ENCODE measurements around the gene COMT.

COMT gene

DNA sequence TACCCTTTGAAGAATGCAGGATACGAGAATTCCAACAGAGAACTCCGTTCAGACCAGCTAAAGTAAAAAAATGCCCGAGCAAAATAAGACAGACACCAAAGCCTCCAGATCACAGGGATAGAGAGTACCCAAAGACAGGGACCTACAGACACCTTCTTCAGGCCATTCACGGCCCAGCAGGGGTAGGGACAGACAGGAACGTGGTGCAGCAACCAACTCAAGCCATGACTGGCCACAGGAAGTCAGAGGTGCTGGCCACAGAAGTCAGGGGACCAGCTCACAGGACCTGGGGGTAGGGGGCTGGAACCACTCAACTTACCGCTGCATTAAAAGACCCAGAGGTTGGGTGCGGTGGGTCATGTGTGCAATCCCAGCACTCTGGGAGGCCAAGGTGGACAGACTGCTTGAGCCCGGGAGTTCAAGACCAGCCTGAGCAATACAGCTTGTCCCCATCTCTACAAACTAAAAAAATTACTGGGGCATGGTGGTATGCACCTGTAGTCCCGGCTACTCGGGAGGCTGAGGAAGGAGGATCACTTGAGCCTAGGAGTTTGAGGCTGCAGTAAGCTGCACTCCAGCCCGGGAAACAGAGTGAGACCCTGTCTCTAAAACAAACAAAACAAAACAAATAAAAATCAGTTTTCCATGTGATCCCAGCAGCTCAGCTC lies 39.9 kb upstream of the COMT start:
- DNase-seq, result no peak
- H3K79me1 ChIP-seq (ENCODE audit: low read length), result no peaks in the 10 kb centered on the region
- H3K4ac ChIP-seq (ENCODE audit: low read depth, low read length), result no peak overlapping the region
- no peaks in the 10 kb centered on the region for H3K79me2 ChIP-seq (ENCODE audit: control insufficient read depth, insufficient read depth, low read length)
- H2BK5ac ChIP-seq (ENCODE audit: low read length), result no peak overlapping the region
- H2AK5ac ChIP-seq (ENCODE audit: low read length), result no peak overlapping the region
- H3K4me2 ChIP-seq (ENCODE audit: low read length), result no peak overlapping the region
- H4K5ac ChIP-seq (ENCODE audit: low read length), result no peak overlapping the region
- H3K36me3 ChIP-seq (ENCODE audit: control insufficient read depth, insufficient read depth, low read length), result no peaks in the 10 kb centered on the region
- H2BK120ac ChIP-seq (ENCODE audit: low read depth, low read length), result no peak overlapping the region
- no peak overlapping the region for H3K23ac ChIP-seq (ENCODE audit: low read length)
- no peak overlapping the region for H3K27ac ChIP-seq (ENCODE audit: low read depth, low read length)
- H2BK15ac ChIP-seq (replicated peaks; ENCODE audit: low read depth), result no peak overlapping the region
- H3K56ac ChIP-seq (ENCODE audit: low read length), result peak overlapping the region; percentile 15
- H3K18ac ChIP-seq (ENCODE audit: low read length), result no peak overlapping the region
- no peak overlapping the region for H3K9ac ChIP-seq (ENCODE audit: low read length)
- H4K8ac ChIP-seq (ENCODE audit: low read depth, low read length), result no peak overlapping the region
- no peaks in the 10 kb centered on the region for H3K4me1 ChIP-seq (ENCODE audit: control insufficient read depth, low read depth, low read length)
- no CpG with 5 or more reads among the region's 11 CpGs for WGBS (ENCODE audit: extremely low coverage, insufficient coverage, low lambda C conversion rate)
- H3K4me3 ChIP-seq (ENCODE audit: low read length), result no peak overlapping the region
- no peaks in the 10 kb centered on the region for H3K27me3 ChIP-seq (ENCODE audit: insufficient read depth, low read length, poor library complexity)

- Histone ChIP-seq H3K79me1 (ENCODE audit: low read length) (no peaks in the 10 kb centered on the region), H3K4me3 (ENCODE audit: low read length) (no peak overlapping the region), H4K5ac (ENCODE audit: low read length) (no peak overlapping the region), H3K18ac (ENCODE audit: low read length) (no peak overlapping the region), H3K79me2 (ENCODE audit: control insufficient read depth, insufficient read depth, low read length) (no peaks in the 10 kb centered on the region), H3K56ac (ENCODE audit: low read length) (no peak overlapping the region), H2AK5ac (ENCODE audit: low read length) (no peak overlapping the region), H2BK15ac (replicated peaks; ENCODE audit: low read depth) (no peak overlapping the region), H3K9ac (ENCODE audit: low read length) (no peak overlapping the region), H3K4ac (ENCODE audit: low read depth, low read length) (no peak overlapping the region), H4K8ac (ENCODE audit: low read depth, low read length) (no peak overlapping the region), H3K4me1 (ENCODE audit: control insufficient read depth, low read depth, low read length) (no peaks in the 10 kb centered on the region), H3K27ac (ENCODE audit: low read depth, low read length) (no peak overlapping the region), H3K23ac (ENCODE audit: low read length) (no peak overlapping the region), H3K27me3 (ENCODE audit: insufficient read depth, low read length, poor library complexity) (no peaks in the 10 kb centered on the region), H2BK5ac (ENCODE audit: low read length) (no peak overlapping the region), H3K4me2 (ENCODE audit: low read length) (no peak overlapping the region), H2BK120ac (ENCODE audit: low read depth, low read length) (no peak overlapping the region), H3K36me3 (ENCODE audit: control insufficient read depth, insufficient read depth, low read length) (no peaks in the 10 kb centered on the region)
- DNase-seq, result no peak
- no CpG with 5 or more reads among the region's 7 CpGs for WGBS (ENCODE audit: extremely low coverage, insufficient coverage, low lambda C conversion rate)
Observed at GRCh38 chr22:19902245-19902715, 39.3 kb upstream of the COMT start.

GRCh38 chr22:19903031-19903430 lies 38.5 kb upstream of the COMT start:
- Histone ChIP-seq H3K27me3 (ENCODE audit: insufficient read depth, low read length, poor library complexity) (no peaks in the 10 kb centered on the region), H2BK15ac (replicated peaks; ENCODE audit: low read depth) (no peak overlapping the region), H2AK5ac (ENCODE audit: low read length) (no peak overlapping the region), H3K79me2 (ENCODE audit: control insufficient read depth, insufficient read depth, low read length) (no peaks in the 10 kb centered on the region), H3K18ac (ENCODE audit: low read length) (no peak overlapping the region), H3K4ac (ENCODE audit: low read depth, low read length) (no peak overlapping the region), H2BK5ac (ENCODE audit: low read length) (no peak overlapping the region), H3K36me3 (ENCODE audit: control insufficient read depth, insufficient read depth, low read length) (no peaks in the 10 kb centered on the region), H3K9ac (ENCODE audit: low read length) (no peak overlapping the region), H3K56ac (ENCODE audit: low read length) (peak overlapping the region; percentile 54), H3K4me2 (ENCODE audit: low read length) (no peak overlapping the region), H4K5ac (ENCODE audit: low read length) (no peak overlapping the region), H3K4me3 (ENCODE audit: low read length) (no peak overlapping the region), H3K27ac (ENCODE audit: low read depth, low read length) (no peak overlapping the region), H3K79me1 (ENCODE audit: low read length) (no peaks in the 10 kb centered on the region), H3K4me1 (ENCODE audit: control insufficient read depth, low read depth, low read length) (no peaks in the 10 kb centered on the region), H2BK120ac (ENCODE audit: low read depth, low read length) (no peak overlapping the region), H4K8ac (ENCODE audit: low read depth, low read length) (no peak overlapping the region), H3K23ac (ENCODE audit: low read length) (no peak overlapping the region)
- no CpG with 5 or more reads among the region's 9 CpGs for WGBS (ENCODE audit: extremely low coverage, insufficient coverage, low lambda C conversion rate)
- DNase-seq, result no peak

GRCh38 chr22:19903513-19903912 lies 38.1 kb upstream of the COMT start:
- Histone ChIP-seq H3K79me2 (ENCODE audit: control insufficient read depth, insufficient read depth, low read length) (no peaks in the 10 kb centered on the region), H3K4me2 (ENCODE audit: low read length) (no peak overlapping the region), H4K5ac (ENCODE audit: low read length) (no peak overlapping the region), H2BK120ac (ENCODE audit: low read depth, low read length) (no peak overlapping the region), H3K4ac (ENCODE audit: low read depth, low read length) (no peak overlapping the region), H4K8ac (ENCODE audit: low read depth, low read length) (no peak overlapping the region), H2BK15ac (replicated peaks; ENCODE audit: low read depth) (no peak overlapping the region), H3K56ac (ENCODE audit: low read length) (peak overlapping the region; percentile 54), H3K4me3 (ENCODE audit: low read length) (no peak overlapping the region), H3K79me1 (ENCODE audit: low read length) (no peaks in the 10 kb centered on the region), H2AK5ac (ENCODE audit: low read length) (no peak overlapping the region), H2BK5ac (ENCODE audit: low read length) (no peak overlapping the region), H3K4me1 (ENCODE audit: control insufficient read depth, low read depth, low read length) (no peaks in the 10 kb centered on the region), H3K9ac (ENCODE audit: low read length) (no peak overlapping the region), H3K23ac (ENCODE audit: low read length) (no peak overlapping the region), H3K27ac (ENCODE audit: low read depth, low read length) (no peak overlapping the region), H3K27me3 (ENCODE audit: insufficient read depth, low read length, poor library complexity) (no peaks in the 10 kb centered on the region), H3K36me3 (ENCODE audit: control insufficient read depth, insufficient read depth, low read length) (no peaks in the 10 kb centered on the region), H3K18ac (ENCODE audit: low read length) (no peak overlapping the region)
- WGBS (ENCODE audit: extremely low coverage, insufficient coverage, low lambda C conversion rate), result no CpG with 5 or more reads among the region's 12 CpGs
- DNase-seq, result no peak

DNA sequence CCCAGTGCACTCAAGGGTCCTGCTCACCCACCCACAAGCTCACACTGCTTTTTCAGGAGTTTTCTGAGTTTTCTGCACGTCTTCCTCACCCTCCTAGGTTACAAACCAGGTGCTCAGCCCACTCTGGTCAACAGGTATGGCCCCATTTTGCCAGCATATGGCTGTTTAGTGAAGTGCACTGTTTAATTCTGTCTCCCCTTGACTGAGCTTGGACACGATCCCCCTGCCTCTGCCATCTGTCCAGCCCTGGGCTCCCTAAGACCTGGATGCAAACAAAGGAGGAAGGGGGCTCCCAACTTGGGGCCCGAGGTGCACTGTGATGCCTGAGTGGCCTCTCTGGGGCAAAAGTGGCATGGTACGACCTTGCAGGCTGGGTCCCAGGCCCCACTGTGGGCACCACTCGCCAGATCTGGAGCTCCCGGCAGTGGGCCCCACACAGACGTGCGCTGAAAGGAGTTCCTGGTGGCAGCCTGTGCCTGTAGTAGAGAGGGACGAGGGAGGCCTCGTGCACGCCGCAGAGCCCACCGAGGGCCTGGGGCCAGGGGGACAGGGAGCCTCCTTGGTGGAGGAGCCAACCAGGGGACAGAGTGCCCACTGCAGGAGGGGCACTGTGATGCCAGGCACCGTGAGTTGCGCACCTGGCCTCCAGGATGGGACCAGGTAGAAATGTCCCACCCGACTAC lies 37.3 kb upstream of the COMT start:
- Histone ChIP-seq H3K79me1 (ENCODE audit: low read length) (no peaks in the 10 kb centered on the region), H2BK120ac (ENCODE audit: low read depth, low read length) (no peak overlapping the region), H3K9ac (ENCODE audit: low read length) (no peak overlapping the region), H4K8ac (ENCODE audit: low read depth, low read length) (no peak overlapping the region), H3K4me3 (ENCODE audit: low read length) (no peak overlapping the region), H3K18ac (ENCODE audit: low read length) (no peak overlapping the region), H3K36me3 (ENCODE audit: control insufficient read depth, insufficient read depth, low read length) (no peaks in the 10 kb centered on the region), H3K56ac (ENCODE audit: low read length) (no peak overlapping the region), H3K4ac (ENCODE audit: low read depth, low read length) (no peak overlapping the region), H3K27me3 (ENCODE audit: insufficient read depth, low read length, poor library complexity) (no peaks in the 10 kb centered on the region), H3K27ac (ENCODE audit: low read depth, low read length) (no peak overlapping the region), H2BK5ac (ENCODE audit: low read length) (no peak overlapping the region), H2BK15ac (replicated peaks; ENCODE audit: low read depth) (no peak overlapping the region), H3K4me2 (ENCODE audit: low read length) (no peak overlapping the region), H3K23ac (ENCODE audit: low read length) (peak overlapping the region; percentile 91), H3K79me2 (ENCODE audit: control insufficient read depth, insufficient read depth, low read length) (no peaks in the 10 kb centered on the region), H3K4me1 (ENCODE audit: control insufficient read depth, low read depth, low read length) (no peaks in the 10 kb centered on the region), H4K5ac (ENCODE audit: low read length) (no peak overlapping the region), H2AK5ac (ENCODE audit: low read length) (no peak overlapping the region)
- no peak for DNase-seq
- WGBS (ENCODE audit: extremely low coverage, insufficient coverage, low lambda C conversion rate), result no CpG with 5 or more reads among the region's 16 CpGs
